NCI-H2171 (cell line): Measurements from ENCODE around the gene SLC9A2.

Source experiments
- DNase-seq: peaks from one replicate; lab custom pipeline; 2025; lab: John Stamatoyannopoulos, UW

Gene SLC9A2

GRCh38 chr2:102674836-102675235, 55.5 kb downstream of the SLC9A2 start:
- DNase-seq = no peak

- no peak for DNase-seq
Observed at GRCh38 chr2:102677244-102678215, 58.2 kb downstream of the SLC9A2 start.

GRCh38 chr2:102678442-102678841, 59.1 kb downstream of the SLC9A2 start:
- DNase-seq = no peak

- DNase-seq = no peak
Observed at GRCh38 chr2:102686479-102687439, 67.4 kb downstream of the SLC9A2 start.

- no peak for DNase-seq
Observed at GRCh38 chr2:102690012-102690411, 70.7 kb downstream of the SLC9A2 start.

GRCh38 chr2:102696463-102696862, 77.1 kb downstream of the SLC9A2 start:
- DNase-seq = no peak

- DNase-seq = no peak
Observed at GRCh38 chr2:102698369-102699111, 79.2 kb downstream of the SLC9A2 start.

- no peak for DNase-seq
Observed at GRCh38 chr2:102703305-102703704, 84.0 kb downstream of the SLC9A2 start.

- no peak for DNase-seq
Observed at GRCh38 chr2:102703748-102704147, 84.4 kb downstream of the SLC9A2 start.

- no peak for DNase-seq
Observed at GRCh38 chr2:102704531-102704930, 85.2 kb downstream of the SLC9A2 start.

GRCh38 chr2:102707796-102708695, 88.7 kb downstream of the SLC9A2 start:
- no peak for DNase-seq

- DNase-seq = no peak
Observed at GRCh38 chr2:102708847-102709559, 89.7 kb downstream of the SLC9A2 start.

GRCh38 chr2:102717308-102718018, 98.1 kb downstream of the SLC9A2 start:
- DNase-seq = no peak

- no peak for DNase-seq
Observed at GRCh38 chr2:102718387-102719316, 99.3 kb downstream of the SLC9A2 start.

- DNase-seq = no peak
Observed at GRCh38 chr2:102724016-102724490, 104.7 kb downstream of the SLC9A2 start.

- DNase-seq = no peak
Observed at GRCh38 chr2:102724553-102724952, 105.2 kb downstream of the SLC9A2 start.

- no peak for DNase-seq
Observed at GRCh38 chr2:102726128-102727087, 107.1 kb downstream of the SLC9A2 start.
